CD4-positive, alpha-beta T cell treated with Interleukin-15 for 1 hour (primary cell): ENCODE data around the gene HIVEP1.
A peak's percentile ranks its signal among the peaks of the same experiment; 100 is the strongest.
"Not testable (repeated sequence)": the region's sequence is repeated elsewhere in the genome, so short reads cannot be mapped to it uniquely, and the experiment has no call there.

ENCODE experiments used
- DNase-seq: peaks from one replicate; pipeline ENCODE4 v3.0.0-alpha.2; 2020

HIVEP1 gene

DNA sequence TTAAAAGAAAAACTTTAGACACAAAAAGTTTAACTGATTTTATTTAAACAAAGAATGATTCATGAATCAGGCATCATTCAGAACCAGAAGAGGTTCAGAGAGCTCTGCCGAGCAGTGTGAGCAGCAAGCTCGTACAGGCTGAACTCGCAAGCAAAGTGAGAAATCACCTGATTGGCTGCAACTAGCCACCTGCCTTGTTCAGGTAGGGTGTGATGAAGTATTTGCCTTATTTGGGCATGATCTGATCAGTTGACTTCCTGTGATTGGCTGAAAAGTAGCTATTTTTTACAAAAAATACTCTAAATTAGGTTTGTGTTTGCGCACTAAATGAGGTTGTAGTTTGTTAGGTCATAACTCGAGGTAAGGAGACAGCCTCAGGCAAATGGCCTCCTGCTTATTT is 80.7 kb downstream of the HIVEP1 start:
- DNase-seq: no peak

DNA sequence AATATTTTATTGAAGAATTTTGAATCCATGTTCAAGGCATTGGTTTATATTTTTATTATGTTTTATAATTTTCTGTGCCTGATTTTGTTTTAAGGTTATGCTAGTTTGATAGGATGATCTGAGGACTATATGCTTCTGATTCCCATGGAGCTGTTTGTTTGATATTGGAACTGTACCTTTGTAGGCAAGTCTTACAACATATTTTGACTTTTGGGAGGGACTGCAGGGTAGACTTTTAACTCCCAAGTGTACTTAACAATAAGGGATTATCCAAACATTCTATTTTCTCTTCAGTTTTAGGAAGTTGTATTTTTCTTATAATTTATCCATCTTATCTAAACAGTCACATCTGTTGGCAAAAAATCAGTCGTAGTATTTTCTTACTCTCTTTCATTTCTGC is 82.6 kb downstream of the HIVEP1 start:
- DNase-seq: no peak

DNA sequence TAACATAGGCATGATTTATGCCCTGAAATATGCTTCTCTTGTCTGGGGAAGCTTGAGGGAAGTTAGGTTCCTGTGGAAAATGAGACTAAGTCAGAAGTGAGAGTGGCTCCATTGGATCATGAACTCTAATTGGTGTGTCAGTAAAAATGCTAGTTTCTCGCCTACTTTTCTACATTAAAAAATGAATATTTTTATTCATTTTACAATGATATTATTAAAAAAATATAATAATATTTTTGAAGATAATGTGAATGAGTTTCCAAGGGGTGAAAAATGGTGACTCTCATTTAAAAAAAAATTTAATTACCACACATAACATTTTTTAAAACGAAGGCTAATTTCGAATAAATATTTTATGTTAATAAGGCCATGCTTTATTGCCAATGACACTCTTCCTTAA is 84.2 kb downstream of the HIVEP1 start:
- DNase-seq: no peak

DNA sequence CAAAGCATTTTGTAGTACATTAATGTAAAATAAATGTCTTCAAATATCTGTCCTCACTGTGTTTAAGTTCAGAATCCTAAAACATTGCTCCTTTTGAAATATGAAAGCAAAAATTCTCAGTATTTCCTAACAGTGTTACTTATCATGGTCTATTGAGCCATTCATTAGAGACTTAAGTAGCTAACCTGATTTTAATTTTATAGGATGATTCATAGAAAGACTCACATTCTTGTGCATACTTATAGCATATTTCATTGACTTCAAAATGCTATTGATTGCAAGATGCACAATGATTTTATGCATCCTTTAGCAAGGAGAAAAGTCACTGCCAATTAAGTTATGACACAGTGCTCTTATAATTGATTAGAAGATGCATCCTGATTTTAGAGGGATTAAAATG is 85.7 kb downstream of the HIVEP1 start:
- DNase-seq: no peak

DNA sequence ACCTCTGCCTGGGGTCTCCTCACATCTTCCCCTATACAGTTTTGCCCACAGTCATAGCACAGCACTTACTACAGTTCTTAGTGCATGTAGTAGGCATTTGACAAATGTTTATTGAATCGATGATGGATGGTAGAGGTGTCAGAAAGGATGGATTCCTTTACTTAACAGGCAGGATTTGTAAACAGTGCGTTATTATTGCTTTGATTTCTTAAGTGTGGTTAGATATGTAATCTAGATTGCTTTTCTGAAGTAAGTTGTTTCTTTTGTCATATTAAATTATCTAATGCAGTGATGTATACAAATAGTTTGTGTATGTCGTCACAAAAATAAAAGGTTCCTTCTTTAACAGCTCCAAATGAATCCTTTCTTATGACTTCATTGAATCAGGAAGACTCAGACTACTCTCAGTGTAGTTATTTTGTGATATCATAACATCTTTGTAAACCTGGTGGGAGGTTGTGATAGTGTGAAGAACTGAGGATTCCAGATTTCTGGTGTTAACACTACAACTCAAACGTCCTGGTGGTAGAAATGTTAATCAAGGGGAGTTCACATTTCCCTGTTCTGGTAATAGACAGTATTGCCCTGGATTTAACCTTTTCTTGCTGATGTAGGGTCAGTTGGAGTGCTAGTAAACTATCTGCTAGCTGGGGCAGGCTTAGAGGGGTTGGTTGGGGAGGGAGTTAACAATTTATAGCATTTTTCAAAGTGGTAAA is 87.7 kb downstream of the HIVEP1 start:
- no peak for DNase-seq

DNA sequence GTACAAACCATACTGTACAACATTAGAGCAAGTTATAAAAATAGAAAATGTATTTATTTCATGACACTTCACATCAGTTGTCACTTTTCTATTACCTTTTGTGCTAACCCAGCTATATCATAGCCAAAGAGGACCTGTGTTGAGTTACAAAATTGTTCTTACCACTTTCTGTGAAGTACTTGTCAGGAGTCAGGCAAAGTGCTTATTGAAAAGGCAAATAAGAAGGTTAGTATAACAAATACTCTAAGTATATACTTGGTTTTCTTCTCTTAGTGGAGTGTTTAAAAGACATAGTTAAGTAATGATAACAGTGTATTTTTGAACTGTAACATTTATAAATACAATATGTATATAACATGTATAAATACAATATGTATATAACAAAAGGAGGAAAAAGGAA is 88.9 kb downstream of the HIVEP1 start:
- no peak for DNase-seq

DNA sequence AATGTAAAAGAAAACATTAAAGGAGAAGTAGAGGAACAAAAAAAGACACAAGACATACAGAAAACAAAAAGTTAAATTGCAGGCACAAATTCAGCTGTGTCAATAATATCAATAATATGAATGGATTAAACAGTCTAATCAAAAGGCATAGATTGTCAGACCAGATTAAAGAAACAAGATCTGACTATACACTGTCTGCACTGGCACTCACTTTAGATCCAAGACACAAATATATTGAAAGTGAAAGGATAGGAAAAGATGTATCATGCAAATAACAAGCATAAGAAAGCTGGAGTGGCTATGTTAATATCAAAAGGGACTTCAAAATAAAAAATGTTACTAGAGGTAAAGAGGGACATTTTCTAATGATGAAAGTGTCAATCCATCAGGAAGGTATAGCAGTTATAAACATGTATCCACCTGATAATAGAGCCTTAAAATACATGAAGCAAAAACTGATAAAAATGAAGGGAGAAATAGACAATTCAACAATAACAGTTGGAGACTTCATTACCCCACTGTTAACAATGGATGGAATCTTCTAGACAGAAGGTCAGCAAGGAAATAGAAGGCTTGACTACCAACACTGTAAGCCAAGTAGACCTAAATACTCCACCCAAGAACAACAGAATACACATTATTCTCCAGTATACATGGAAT is 89.7 kb downstream of the HIVEP1 start:
- no peak for DNase-seq

DNA sequence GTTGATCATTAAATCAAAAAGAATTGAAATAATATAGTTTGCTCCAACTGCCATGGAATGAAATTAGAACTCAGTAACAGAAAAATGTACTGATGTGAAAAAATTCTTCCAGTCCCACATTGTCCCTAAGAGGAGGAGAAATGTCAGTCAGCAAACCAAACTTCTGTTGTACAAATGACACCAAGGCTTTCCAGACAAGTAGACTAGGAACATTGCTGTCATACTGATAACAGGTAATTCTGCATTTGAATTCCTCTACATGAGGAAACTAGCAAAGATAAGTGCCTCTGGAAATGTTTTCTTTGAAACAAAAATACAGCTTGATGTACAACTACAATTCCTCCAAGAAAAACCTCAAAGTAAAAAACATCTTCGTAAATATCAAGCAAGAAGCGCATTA is 90.2 kb downstream of the HIVEP1 start:
- DNase-seq: no peak

DNA sequence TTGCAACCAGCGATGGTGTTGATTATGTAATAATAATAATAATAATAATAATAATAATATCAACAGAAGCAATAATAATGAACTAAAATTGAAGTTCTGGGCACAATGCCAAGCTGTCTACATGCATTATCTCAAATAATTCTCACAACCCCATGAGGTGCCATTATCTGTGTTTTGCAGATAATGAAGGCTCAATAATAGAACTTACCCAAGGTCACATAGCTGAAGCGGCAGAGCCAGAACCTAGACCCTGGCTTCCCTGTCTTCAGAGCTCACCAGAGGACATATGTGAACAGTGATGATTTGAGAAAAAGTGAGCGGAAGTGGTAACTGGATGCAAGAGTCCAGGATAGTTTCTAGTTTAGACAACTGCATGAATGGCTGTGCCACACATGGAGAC is 91.0 kb downstream of the HIVEP1 start:
- DNase-seq: no peak

DNA sequence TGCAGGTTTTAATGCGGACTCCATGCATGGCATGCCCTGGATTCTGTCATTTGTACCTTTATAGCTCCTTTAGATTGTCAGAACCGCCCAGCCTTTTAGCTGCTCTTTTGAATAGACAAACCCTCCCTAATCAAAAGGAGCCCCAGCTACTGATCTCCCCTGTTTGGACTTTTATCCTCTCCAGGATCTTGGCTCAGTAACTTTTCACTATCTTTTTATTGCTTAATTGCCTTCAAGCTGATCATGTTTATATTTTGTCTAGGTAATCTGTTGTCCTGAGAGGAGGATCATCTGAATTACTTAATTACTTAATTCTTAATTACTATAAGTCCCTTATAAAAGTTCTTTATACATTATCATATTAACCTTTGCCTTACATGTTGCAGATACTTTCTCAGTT is 93.2 kb downstream of the HIVEP1 start:
- no peak for DNase-seq

DNA sequence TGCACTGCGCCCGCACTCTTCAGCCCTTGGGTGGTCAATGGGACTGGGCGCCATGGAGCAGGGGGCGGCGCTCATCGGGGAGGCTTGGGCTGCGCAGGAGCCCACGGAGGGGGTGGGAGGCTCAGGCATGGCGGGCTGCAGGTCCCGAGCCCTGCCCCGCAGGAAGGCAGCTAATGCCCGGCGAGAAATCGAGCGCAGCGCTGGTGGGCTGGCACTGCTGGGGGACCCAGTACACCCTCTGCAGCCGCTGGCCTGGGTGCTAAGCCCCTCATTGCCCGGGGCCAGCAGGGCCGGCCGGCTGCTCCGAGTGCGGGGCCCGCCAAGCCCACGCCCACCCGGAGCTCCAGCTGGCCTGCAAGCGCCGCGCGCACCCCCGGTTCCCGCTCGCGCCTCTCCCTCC is 96.3 kb downstream of the HIVEP1 start:
- not testable (repeated sequence) for DNase-seq

DNA sequence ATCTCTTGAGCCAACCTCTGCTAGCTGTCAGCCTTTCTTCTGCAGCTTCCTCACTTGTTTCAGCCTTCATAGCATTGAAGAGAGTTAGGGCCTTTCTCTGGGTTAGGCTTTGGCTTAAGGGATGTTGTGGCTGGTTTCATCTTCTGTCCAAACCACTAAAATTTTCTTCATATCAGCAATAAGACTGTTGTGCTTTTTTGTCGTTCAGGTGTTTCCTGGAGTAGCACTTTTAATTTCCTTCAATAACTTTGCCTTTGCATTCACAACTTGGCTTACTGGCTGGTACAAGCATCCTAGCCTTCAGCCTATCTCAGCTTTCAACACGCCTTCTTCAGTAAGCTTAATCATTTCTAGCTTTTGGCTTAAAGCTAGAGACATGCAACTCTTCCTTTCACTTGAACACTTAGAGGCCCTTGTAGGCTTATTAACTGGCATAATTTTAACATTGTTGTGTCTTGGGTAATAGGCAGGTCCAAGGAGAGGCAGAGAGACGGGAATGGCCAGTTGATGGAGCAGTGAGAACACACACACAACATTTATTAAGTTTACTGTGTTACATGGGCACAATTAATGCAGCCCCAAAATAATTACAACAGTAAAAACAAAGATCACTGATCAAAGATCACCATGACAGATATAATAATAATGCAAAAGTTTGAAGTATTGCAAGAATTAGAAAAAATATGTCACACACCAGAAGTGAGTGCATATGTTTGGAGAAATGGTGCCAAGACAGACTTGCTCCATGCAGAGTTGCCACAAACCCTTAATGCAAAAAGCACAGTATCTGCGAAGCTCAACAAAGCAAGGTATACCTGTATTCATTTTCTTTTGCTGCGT is 98.6 kb downstream of the HIVEP1 start:
- no peak for DNase-seq

DNA sequence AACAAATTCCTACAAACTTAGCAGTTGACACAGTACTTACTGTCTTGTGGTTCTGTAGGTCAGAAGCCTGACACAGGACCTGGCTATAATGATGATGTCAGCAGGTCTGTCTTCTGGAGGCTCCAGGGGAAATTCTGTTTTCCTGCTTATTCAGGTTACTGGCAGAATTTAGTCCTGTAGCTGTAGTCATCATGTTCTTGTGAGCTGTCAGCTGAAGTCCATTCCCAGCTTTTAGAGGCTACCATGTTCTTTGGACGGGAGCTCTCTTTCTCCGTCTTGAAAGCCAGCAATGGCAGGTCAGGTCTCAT is 99.2 kb downstream of the HIVEP1 start:
- DNase-seq: no peak

DNA sequence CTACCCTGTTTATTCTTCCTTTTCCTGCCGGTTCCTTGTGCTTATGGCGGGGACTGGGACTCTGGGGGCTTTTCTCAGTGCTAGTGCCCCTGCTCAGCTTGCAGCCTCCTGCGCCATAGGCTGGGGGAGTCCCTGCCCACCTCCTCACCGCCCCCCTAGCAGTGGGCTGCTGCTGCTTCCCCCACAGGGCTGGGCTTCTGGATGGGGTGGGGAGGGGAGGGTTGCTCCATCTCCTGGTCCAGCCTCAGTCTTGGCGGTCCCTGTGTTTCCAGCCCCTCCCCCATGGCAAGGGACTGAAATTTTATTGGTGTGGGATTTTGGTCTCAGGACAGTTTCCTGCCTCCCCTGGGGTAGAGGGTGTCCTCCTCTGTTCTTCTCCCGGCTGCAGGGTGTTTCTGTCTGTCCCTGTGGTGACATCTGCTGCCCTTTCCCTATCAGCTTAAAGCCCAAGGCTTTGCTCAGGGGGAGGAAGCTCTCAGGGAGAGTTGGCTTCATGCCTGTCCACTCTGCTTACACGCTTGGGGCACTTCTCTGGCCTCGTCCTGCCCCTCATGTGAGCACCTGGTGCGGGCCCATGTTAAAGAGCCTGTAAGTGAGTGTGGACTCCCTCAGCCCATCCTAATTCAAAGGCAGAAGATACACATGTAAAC is 100.6 kb downstream of the HIVEP1 start:
- DNase-seq: no peak

DNA sequence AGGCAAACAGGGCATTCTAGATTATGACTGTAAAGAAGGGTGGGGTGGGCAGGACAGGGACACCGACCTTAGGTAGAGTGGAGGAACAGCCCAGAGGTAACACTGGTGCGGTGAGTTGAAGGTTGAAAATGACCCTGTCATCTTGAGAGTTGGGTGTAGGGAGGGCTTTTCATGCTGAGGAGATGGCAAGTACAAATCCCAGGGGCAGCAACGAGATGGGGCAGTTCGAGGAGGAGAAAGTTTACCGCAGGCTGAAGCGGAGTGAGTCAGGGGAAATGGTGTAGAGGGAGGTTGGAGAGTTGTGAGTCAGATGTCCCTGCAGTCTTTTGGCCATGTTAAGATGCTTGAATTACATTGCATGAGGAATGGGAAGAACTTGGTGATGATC is 101.1 kb downstream of the HIVEP1 start:
- no peak for DNase-seq

DNA sequence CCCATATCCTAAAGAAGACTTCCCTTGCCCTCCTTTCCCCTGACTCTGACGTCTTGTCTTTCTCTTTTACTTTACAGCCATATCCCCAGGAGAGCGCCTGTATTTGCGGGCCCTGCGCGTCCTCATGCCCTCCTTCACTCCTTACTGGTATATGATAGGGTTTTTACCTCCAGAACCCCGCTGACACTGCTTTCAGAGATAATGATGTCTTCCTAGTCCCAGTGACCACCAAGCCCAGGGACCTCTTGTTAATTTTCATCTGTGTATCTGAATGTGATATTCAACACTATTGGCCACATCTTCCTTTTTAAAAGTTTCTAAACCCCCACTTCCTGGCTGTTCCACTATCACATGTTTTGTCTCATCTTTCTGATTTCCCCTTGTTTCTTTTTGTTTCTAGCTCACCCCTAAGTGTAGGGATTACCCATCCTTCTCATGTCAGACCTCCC is 102.0 kb downstream of the HIVEP1 start:
- DNase-seq: no peak

DNA sequence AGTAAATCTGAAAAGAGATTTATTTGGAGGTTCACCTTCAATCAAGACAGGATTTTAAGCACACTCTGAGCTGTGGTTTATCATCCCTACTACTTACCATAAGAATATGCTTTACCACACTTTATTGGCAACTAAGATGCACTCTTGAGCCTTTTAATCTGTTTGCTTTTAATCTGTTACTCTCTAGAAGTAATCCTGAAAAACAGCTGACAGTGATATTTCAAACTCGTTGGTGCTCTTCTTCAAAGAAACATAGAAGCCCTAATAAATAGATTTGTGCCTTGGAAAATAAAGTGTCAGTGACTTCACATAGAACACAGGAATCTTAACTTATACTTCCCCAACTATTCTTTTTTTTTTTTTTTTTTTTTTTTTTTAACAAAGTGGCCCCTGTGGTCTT is 102.9 kb downstream of the HIVEP1 start:
- DNase-seq: no peak

DNA sequence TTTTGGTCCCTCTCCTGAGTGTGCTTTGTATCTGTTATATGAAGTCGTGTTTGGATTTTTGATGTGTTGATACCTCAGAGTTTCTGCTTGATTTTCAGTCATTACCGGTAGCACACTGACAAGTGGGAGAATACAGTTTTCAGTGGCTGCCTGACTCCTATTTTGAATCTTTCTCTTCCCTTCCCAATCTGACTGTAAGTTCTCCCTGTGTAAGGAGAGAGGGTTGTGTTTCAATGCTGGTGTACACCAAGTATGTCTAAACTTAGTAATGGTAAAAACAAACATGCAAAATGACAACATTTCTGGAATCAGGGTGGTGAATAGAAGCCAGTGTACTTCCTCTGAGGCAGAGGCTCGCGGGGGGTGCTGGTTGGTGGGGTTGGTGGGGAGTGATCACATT is 103.4 kb downstream of the HIVEP1 start:
- no peak for DNase-seq

DNA sequence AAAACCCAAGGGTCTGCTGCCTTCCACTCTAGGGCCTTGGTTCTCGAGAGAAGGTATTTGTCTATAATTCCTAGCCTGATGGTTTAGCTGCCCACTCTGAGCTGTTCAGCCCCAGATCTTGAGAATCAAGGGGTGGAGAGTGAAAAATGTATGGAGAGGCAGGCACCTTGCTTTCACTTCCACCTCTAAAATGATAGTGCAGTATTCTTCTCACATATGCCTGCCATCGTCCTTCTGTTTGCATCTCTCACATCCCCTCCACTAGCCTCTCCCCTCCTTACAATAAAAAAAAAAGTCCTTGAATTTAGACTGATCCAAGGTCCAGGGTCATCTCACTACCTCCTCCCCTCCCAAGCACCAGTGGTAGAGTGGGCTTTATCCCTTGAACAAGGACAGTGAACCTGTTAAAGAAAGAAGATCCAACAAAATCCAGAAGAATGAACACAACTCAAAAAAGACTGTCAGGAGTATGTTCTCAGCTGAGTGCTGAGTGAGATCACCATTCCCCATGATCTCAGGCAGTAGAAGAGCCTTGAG is 104.2 kb downstream of the HIVEP1 start:
- DNase-seq: no peak

DNA sequence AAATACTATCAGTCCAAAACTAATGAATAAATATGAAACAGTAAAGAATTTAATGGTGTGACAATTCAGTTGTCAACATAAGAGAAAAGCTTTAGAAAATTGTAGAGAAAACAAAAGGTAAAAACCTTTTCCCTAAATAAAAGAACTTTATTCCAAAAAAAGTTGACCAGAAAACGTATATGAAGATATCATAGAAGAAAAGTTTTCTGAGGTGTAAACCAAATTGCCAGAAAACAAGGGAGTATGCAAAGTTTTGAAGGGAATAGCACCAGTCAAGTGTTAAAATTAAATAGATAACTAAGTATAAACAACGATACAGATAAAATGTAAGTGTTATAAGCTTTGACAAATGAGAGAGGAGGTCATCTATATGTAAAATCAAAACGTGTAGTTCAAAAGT is 104.9 kb downstream of the HIVEP1 start:
- DNase-seq: no peak

DNA sequence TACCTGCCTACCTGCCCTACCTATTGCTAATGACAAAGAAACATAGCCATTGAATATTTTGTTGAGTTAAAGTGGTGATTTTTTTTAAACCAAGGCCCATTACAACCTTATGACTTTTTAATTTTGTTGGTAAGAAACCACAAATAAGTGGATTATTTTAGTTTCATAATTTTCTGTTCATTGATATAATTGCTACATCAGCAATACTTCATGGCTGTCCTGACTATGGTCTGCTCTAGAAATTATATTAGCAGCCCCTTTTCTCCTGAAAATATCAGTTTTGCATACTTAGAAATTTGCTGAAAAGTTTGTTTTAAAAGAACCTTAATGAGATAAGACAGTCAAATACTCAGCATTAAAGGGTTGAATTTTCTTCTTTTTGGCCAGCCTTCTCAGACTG is 106.5 kb downstream of the HIVEP1 start:
- no peak for DNase-seq

DNA sequence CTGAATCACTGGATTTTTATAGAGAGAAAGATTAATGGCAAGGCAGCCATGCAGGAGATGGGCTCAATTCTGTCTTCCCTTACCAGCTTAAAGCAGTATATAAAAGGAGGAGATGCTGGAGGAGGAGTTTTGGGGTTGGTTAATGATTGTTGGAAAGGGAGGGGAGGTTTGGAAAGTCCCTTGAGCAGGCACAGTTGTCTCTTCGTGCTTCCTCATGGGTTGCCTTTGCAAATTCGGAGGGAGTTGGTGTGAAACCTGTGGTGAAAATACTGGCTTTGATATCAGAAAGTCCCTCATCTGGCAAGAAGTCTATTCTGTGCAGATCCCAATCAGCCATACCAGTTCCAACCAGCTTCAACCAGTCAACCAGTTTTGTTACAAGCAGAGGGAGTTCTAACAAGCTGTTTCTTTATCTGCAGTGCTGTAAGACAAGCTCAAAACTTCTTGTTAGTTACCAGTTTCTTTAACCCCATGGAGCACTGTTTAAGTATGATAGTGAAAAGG is 107.0 kb downstream of the HIVEP1 start:
- peak; percentile 48 for DNase-seq

DNA sequence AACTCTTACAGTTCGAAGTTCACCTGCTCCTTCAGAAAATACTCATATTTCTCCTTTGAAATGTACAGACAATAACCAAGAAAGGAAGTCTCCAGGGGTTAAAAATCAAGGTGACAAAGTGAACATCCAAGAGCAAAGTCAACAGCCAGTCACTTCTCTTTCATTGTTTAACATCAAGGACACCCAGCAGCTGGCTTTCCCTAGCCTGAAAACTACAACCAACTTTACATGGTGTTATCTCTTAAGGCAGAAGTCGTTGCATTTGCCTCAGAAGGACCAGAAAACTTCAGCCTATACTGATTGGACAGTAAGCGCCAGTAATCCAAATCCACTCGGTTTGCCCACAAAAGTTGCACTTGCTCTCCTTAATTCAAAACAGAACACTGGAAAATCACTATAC is 113.3 kb downstream of the HIVEP1 start:
- DNase-seq: no peak
